Karpas-422 (cell line): ENCODE data around the gene THOC6. TPM values are rescaled to one million over a fixed set of nuclear protein-coding genes. Genes with fewer than 3 reads are reported as not detected.
A peak's percentile ranks its signal among the peaks of the same experiment; 100 is the strongest.

Source experiments
- DNase-seq: peaks from one replicate; pipeline ENCODE4 v3.0.0-alpha.2; 2015
- H2AFZ ChIP-seq: fragments of 200-600 bp; sonication (generic); 2 replicates; pipeline ENCODE4 v1.6.1; 2014; ENCODE audit warnings: antibody characterized with exemption, low read length, mixed read lengths
- H3K27ac ChIP-seq: fragments of 200-600 bp; sonication (generic); 2 replicates; pipeline ENCODE4 v1.5.1; 2014; ENCODE audit warnings: mild to moderate bottlenecking, low read length, moderate library complexity
- H3K27me3 ChIP-seq: fragments of 200-600 bp; sonication (generic); 2 replicates; pipeline ENCODE4 v1.6.1; 2014; ENCODE audit warnings: low read length, mixed read lengths
- H3K36me3 ChIP-seq: fragments of 200-600 bp; sonication (generic); 2 replicates; pipeline ENCODE4 v1.6.1; 2014; ENCODE audit warnings: low read length, mixed read lengths; ENCODE audit not compliant: insufficient read depth
- H3K4me1 ChIP-seq: fragments of 200-600 bp; sonication (generic); 2 replicates; pipeline ENCODE4 v1.6.1; 2014; ENCODE audit warnings: mild to moderate bottlenecking, low read length, mixed read lengths
- H3K4me2 ChIP-seq: fragments of 200-600 bp; sonication (generic); 2 replicates; pipeline ENCODE4 v1.6.1; 2014; ENCODE audit warnings: low read length, low read depth, mild to moderate bottlenecking; ENCODE audit not compliant: poor library complexity, severe bottlenecking
- H3K4me3 ChIP-seq: fragments of 200-600 bp; sonication (generic); 2 replicates; pipeline ENCODE4 v1.5.1; 2014; ENCODE audit warnings: mild to moderate bottlenecking, antibody characterized with exemption, low read length, mixed read lengths
- H3K79me2 ChIP-seq: fragments of 200-600 bp; sonication (generic); 2 replicates; pipeline ENCODE4 v1.6.1; 2014; ENCODE audit warnings: mild to moderate bottlenecking, low read length, mixed read lengths
- H3K9ac ChIP-seq: fragments of 200-600 bp; sonication (generic); 2 replicates; pipeline ENCODE4 v1.6.0; 2014; ENCODE audit warnings: low read length
- H3K9me2 ChIP-seq: fragments of 200-600 bp; sonication (generic), shearing (Covaris generic); replicated peaks from 2 replicates; pipeline ENCODE4 v1.6.0; 2014; ENCODE audit warnings: mild to moderate bottlenecking, low read length, moderate library complexity; ENCODE audit not compliant: insufficient read depth
- H3K9me3 ChIP-seq: fragments of 300-700, 200-600 bp; sonication (generic); 2 replicates; pipeline ENCODE4 v1.6.1; 2014; ENCODE audit warnings: low read length, mixed read lengths
- H4K20me1 ChIP-seq: fragments of 200-600 bp; sonication (generic); 2 replicates; pipeline ENCODE4 v1.6.1; 2014; ENCODE audit warnings: mild to moderate bottlenecking, antibody characterized with exemption, low read length, low read depth; ENCODE audit not compliant: insufficient read depth
- total RNA-seq: library from RNA; depleted of rRNA; stranded (reverse); fragments of >200 nt; shearing (Covaris generic); gene quantifications from 2 replicates; pipeline ENCODE4 v1.2.3, GENCODE V29; 2014; ENCODE audit warnings: low replicate concordance

The THOC6 gene
- total RNA-seq, 1 experiment from 2014 or later = 20.0 TPM

- H3K9me3 ChIP-seq = no peaks in the 10 kb centered on the region
- no peak within 1 kb of the TSS for H2AFZ ChIP-seq
- H3K4me2 ChIP-seq = no peak within 1 kb of the TSS
- DNase-seq = no peak
- no peak within 1 kb of the TSS for H3K27ac ChIP-seq
- no peaks in the 10 kb centered on the region for H3K9me2 ChIP-seq
- no peaks in the 10 kb centered on the region for H3K4me1 ChIP-seq
- no peaks in the 10 kb centered on the region for H3K27me3 ChIP-seq
- 0 out of 2 replicates have a peak, but pooled peaks cover 4% of the 10 kb centered on the region for H4K20me1 ChIP-seq
- no peaks in the 10 kb centered on the region for H3K79me2 ChIP-seq
- H3K4me3 ChIP-seq = no peak within 1 kb of the TSS
- H3K36me3 ChIP-seq = no peaks in the 10 kb centered on the region
- H3K9ac ChIP-seq = no peak within 1 kb of the TSS
These were observed 13.0 kb downstream of the THOC6 start, which contains the start of gene BICDL2 for GRCh38 chr16:3036726-3037315. Gene BICDL2, minus strand, starts transcription at chr16:3036944. Its CDS starts 1,448 bp downstream, at chr16:3035496.

DNA sequence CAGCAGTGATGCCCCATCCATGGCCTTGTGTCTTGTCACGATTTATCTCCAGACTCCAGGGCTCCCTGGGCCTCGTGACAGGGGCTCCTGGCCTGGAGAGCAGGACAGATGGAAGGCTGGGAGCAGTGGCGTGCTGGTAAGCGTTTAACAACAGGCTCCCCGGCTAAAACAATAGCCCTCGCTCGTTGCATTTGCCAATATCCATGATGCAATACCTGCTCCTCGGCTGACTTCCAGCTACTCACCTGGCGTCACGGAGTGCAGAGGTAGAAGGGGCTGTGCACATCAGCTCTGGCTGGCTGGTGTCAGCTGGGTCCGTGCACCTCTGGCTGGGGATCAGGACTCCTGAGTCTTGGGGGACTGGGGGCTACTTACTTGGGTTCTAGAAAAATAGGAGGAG lies 14.4 kb downstream of the THOC6 start:
- Histone ChIP-seq H3K9me3 (no peaks in the 10 kb centered on the region), H3K27ac (no peak overlapping the region), H3K27me3 (no peaks in the 10 kb centered on the region), H4K20me1 (no peaks in the 10 kb centered on the region), H3K4me3 (no peak overlapping the region), H3K36me3 (no peaks in the 10 kb centered on the region), H3K79me2 (no peaks in the 10 kb centered on the region), H3K4me2 (no peak overlapping the region), H3K9ac (no peak overlapping the region), H3K4me1 (no peaks in the 10 kb centered on the region), H2AFZ (no peak overlapping the region), H3K9me2 (no peaks in the 10 kb centered on the region)
- DNase-seq = no peak

GRCh38 chr16:3038896-3039295 lies 15.1 kb downstream of the THOC6 start:
- no peaks in the 10 kb centered on the region for H3K9me3 ChIP-seq
- no peaks in the 10 kb centered on the region for H3K9me2 ChIP-seq
- H3K36me3 ChIP-seq = no peaks in the 10 kb centered on the region
- DNase-seq = no peak
- H3K4me2 ChIP-seq = no peak overlapping the region
- H2AFZ ChIP-seq = no peak overlapping the region
- no peaks in the 10 kb centered on the region for H4K20me1 ChIP-seq
- no peak overlapping the region for H3K9ac ChIP-seq
- H3K27ac ChIP-seq = no peak overlapping the region
- H3K4me1 ChIP-seq = no peaks in the 10 kb centered on the region
- H3K79me2 ChIP-seq = no peaks in the 10 kb centered on the region
- no peak overlapping the region for H3K4me3 ChIP-seq
- no peaks in the 10 kb centered on the region for H3K27me3 ChIP-seq

DNA sequence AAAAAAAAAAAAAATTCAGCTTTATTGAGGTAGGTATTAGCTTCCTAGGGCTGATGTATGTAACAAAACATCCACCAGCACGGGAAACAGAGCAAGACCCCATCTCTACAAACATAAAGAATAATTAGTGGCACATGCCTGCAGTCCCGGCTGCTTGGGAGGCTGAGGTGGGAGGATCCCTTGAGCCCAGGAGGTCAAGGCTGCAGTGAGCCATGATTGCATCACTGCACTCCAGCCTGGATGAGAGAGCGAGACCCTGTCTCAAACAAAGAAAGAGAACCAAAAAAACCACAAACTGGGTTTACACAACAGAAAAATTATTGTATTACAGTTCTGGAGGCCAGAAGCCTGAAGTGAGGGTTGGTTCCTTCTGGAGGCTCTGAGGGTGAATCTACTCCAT lies 18.5 kb downstream of the THOC6 start:
- Histone ChIP-seq H3K79me2 (no peaks in the 10 kb centered on the region), H3K27ac (no peak overlapping the region), H2AFZ (no peak overlapping the region), H3K4me1 (peaks cover 7% of the 10 kb centered on the region), H3K9me2 (no peaks in the 10 kb centered on the region), H3K4me3 (no peak overlapping the region), H4K20me1 (no peaks in the 10 kb centered on the region), H3K36me3 (no peaks in the 10 kb centered on the region), H3K4me2 (no peak overlapping the region), H3K27me3 (no peaks in the 10 kb centered on the region), H3K9me3 (no peaks in the 10 kb centered on the region), H3K9ac (no peak overlapping the region)
- no peak for DNase-seq

DNA sequence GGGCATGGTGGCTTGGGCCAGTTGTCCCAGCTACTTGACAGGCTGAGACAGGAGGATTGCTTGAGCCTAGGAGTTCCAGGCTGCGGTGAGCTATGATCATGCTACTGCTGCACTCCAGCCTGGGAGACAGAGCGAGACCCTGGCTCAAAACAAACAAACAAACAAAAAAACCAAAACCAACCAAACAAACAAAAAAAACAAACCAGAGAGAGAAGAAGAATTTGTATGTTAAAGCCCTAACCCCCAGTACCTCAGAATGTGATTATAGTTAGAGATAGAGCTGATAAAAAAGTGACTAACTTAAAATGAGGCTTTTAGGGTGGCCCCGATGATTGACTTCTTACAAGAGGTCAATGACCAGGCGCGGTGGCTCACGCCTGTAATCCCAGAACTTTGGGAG lies 20.9 kb downstream of the THOC6 start:
- Histone ChIP-seq H3K4me2 (no peak overlapping the region), H3K4me3 (no peak overlapping the region), H3K27me3 (no peaks in the 10 kb centered on the region)

DNA sequence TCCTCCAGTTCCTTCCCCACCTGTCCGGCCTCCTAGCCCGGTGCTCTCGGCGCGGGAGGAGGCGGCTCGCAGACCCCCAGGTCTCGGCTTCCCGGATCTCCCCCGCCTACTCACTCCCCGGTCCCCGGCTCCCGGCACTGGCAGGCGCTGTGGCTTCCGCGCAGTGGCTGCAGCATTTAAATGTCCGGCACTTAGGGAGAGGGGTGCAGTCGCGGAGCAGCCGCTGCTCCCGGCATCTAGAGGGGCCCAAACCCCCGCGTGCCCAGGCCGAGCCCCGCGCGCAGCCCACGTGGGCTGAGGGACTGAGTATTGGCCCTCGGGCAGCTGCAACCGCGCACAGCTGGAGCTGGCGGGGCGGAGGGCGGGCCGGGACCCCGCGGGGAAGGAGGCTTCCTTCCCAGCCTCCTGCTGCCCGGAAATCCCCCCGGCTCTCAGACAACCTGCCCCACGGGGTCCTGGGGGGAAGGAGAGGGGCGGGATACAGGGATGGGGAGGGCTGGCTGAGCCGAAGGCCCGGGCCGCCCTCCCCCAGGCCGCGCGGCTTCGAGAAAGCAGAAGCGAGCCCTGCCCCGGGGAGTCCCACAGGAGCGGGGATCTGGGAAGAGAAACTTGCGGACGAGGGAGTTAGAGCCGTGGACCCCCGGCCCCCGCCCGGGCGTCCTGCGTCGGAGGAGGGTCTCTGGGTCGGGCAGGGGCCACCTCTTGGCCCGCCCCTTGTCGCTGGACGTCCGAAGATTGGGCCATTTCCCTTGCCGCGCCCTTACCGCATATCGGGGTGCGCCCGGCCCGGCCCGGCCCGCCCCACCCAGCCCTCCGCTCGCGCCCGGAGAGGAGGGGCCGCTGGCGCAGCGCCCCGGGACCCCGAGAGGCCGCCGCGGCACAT lies 22.2 kb downstream of the THOC6 start, which contains the start of gene MMP25:
MMP25 (plus strand) TSS at position 804 of the 883 bp plus-strand sequence. CDS start 357 bp downstream, outside the sequence.
- Histone ChIP-seq H3K9me3 (no peaks in the 10 kb centered on the region), H2AFZ (no peak within 1 kb of the TSS), H4K20me1 (no peaks in the 10 kb centered on the region), H3K9ac (peak within 1 kb of the TSS; percentile 53), H3K4me2 (peak within 1 kb of the TSS; percentile 67), H3K27me3 (no peaks in the 10 kb centered on the region), H3K4me1 (peaks cover 16% of the 10 kb centered on the region), H3K79me2 (no peaks in the 10 kb centered on the region), H3K36me3 (no peaks in the 10 kb centered on the region), H3K4me3 (peak within 1 kb of the TSS; percentile 59; the same call in 1 of the 2 replicates), H3K9me2 (no peaks in the 10 kb centered on the region), H3K27ac (no peak within 1 kb of the TSS)
- DNase-seq = no peak

More for the DNA sequence above, 20.9 kb downstream of the THOC6 start:
- Histone ChIP-seq H3K79me2 (no peaks in the 10 kb centered on the region), H4K20me1 (no peaks in the 10 kb centered on the region), H3K9ac (no peak overlapping the region), H3K9me2 (no peaks in the 10 kb centered on the region), H2AFZ (no peak overlapping the region), H3K36me3 (no peaks in the 10 kb centered on the region), H3K4me1 (peaks cover 7% of the 10 kb centered on the region), H3K27ac (no peak overlapping the region), H3K9me3 (no peaks in the 10 kb centered on the region)
- no peak for DNase-seq

DNA sequence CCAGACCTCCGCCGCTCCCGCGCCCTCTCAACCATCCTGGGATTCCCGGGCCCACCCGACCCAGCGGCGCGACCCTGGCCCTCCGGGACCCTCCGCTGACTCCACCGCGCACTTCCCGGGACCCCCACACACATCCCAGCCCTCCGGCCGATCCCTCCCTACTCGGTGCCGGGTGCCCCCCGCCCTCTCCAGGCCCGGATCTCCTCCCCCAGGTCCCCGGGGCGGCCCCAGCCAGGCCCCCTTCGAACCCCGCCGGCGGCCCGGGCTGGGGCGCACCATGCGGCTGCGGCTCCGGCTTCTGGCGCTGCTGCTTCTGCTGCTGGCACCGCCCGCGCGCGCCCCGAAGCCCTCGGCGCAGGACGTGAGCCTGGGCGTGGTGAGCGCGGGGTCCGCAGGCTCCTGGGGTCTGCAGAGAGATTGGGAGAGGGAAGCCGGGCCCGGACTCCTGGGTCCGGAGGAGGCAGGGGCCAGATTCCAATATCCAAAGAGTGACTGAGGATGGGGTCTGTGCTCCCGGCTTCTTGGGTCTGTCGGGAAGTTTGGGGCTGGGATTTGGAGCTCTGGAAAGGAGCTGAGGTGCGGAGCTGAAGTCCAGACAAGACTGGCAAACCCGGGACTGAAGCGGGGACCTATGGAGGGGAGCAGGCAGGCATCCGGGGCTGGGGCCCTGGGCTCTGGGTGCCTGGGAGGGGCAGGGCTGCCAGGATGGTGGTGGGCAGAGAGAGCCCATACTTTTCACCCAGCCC lies 23.0 kb downstream of the THOC6 start:
- H3K9me3 ChIP-seq = no peaks in the 10 kb centered on the region
- H3K9me2 ChIP-seq = no peaks in the 10 kb centered on the region
- H3K9ac ChIP-seq = no peak overlapping the region
- no peak overlapping the region for H2AFZ ChIP-seq
- no peak overlapping the region for H3K27ac ChIP-seq
- H3K4me3 ChIP-seq = no peak overlapping the region
- H3K27me3 ChIP-seq = no peaks in the 10 kb centered on the region
- no peaks in the 10 kb centered on the region for H4K20me1 ChIP-seq
- no peaks in the 10 kb centered on the region for H3K79me2 ChIP-seq
- H3K4me2 ChIP-seq = no peak overlapping the region
- DNase-seq = no peak
- peaks cover 17% of the 10 kb centered on the region for H3K4me1 ChIP-seq
- H3K36me3 ChIP-seq = no peaks in the 10 kb centered on the region

DNA sequence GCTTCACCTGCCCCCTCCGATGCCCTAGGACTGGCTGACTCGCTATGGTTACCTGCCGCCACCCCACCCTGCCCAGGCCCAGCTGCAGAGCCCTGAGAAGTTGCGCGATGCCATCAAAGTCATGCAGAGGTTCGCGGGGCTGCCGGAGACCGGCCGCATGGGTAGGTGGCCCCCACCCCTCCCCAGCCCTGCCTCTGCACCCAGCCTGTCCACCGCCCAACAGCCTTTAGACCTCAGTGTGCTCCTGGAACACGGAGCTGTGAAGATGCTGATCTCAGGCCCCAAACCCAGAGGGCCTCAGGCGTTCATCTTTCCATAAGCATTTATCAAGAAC lies 23.5 kb downstream of the THOC6 start:
- no peak for DNase-seq
- H3K9ac ChIP-seq = no peak overlapping the region

More for the DNA sequence above, 23.5 kb downstream of the THOC6 start:
- no peaks in the 10 kb centered on the region for H3K9me2 ChIP-seq
- H3K4me3 ChIP-seq = no peak overlapping the region
- H2AFZ ChIP-seq = no peak overlapping the region
- H3K27me3 ChIP-seq = no peaks in the 10 kb centered on the region
- H3K36me3 ChIP-seq = no peaks in the 10 kb centered on the region
- H3K4me1 ChIP-seq = peaks cover 17% of the 10 kb centered on the region
- H3K9me3 ChIP-seq = no peaks in the 10 kb centered on the region
- no peak overlapping the region for H3K27ac ChIP-seq
- no peaks in the 10 kb centered on the region for H3K79me2 ChIP-seq
- no peak overlapping the region for H3K4me2 ChIP-seq
- no peaks in the 10 kb centered on the region for H4K20me1 ChIP-seq
